Neural crest cell (in vitro differentiated cells): ENCODE data around the gene FBLIM1. TPM values are rescaled to one million over a fixed set of nuclear protein-coding genes. Genes with fewer than 3 reads are reported as not detected.

Experiments used
- DNase-seq: peaks from one replicate; pipeline ENCODE4 v3.0.0; 2021; ENCODE audit warnings: low read depth, mixed read lengths, low spot score
- H3K27ac Mint-ChIP-seq: one replicate; pipeline ENCODE4 v1.8.0; 2021; ENCODE audit warnings: mild to moderate bottlenecking, mixed read lengths; ENCODE audit not compliant: unreplicated experiment
- H3K27me3 Mint-ChIP-seq: 2 replicates; pipeline ENCODE4 v1.8.0; 2021; ENCODE audit warnings: low read depth, mild to moderate bottlenecking, mixed read lengths
- H3K36me3 Mint-ChIP-seq: 2 replicates; pipeline ENCODE4 v1.8.0; 2021; ENCODE audit warnings: low read depth, mild to moderate bottlenecking, mixed read lengths
- H3K4me1 Mint-ChIP-seq: 2 replicates; pipeline ENCODE4 v1.8.0; 2021; ENCODE audit warnings: mixed read lengths
- H3K4me3 Mint-ChIP-seq: one replicate; pipeline ENCODE4 v1.8.0; 2021; ENCODE audit warnings: mild to moderate bottlenecking, mixed read lengths
- H3K9me3 Mint-ChIP-seq: 2 replicates; pipeline ENCODE4 v1.8.0; 2021; ENCODE audit warnings: mixed read lengths
- total RNA-seq: library from RNA; stranded (reverse); gene quantifications from 2 replicates; pipeline ENCODE4 v1.2.1, GENCODE V29; 2021
- TF ChIP-seq, protein P1 (sequence below): fragments of 200-600 bp; sonication (generic); conservative IDR thresholded peaks from 2 replicates; pipeline ENCODE4 v1.5.0; 2021; ENCODE audit warnings: antibody characterized with exemption, mild to moderate bottlenecking

Gene FBLIM1
- total RNA-seq, 1 donor from 2014 or later, result 6.2 TPM

DNA sequence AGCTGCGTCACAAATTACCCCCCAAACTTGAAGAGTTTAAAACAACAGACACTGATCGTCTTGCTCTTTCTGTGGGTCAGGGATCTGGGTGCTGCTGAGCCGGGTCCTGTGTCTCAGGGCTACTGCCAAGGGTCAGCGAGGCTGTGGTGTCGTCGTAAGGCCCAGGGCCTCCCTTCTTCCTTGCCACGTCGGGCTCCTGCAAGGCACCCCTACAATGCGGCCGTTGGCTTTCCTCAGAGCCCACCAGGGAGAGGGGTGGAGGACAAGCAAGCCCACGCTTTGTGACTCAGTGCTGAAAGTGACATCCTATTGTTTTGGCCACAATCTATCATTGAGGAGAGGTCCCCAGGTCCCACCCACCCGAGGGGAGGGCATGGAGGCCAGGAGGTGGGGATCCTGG is 7.7 kb upstream of the FBLIM1 start:
- Mint-ChIP-seq H3K4me3 (no peak overlapping the region), H3K4me1 (peaks cover 10% of the 10 kb centered on the region), H3K9me3 (no peaks in the 10 kb centered on the region), H3K36me3 (no peaks in the 10 kb centered on the region), H3K27ac (no peak overlapping the region), H3K27me3 (peaks cover 4% of the 10 kb centered on the region)
- DNase-seq, result no peak
- TF ChIP-seq, protein P1, sequence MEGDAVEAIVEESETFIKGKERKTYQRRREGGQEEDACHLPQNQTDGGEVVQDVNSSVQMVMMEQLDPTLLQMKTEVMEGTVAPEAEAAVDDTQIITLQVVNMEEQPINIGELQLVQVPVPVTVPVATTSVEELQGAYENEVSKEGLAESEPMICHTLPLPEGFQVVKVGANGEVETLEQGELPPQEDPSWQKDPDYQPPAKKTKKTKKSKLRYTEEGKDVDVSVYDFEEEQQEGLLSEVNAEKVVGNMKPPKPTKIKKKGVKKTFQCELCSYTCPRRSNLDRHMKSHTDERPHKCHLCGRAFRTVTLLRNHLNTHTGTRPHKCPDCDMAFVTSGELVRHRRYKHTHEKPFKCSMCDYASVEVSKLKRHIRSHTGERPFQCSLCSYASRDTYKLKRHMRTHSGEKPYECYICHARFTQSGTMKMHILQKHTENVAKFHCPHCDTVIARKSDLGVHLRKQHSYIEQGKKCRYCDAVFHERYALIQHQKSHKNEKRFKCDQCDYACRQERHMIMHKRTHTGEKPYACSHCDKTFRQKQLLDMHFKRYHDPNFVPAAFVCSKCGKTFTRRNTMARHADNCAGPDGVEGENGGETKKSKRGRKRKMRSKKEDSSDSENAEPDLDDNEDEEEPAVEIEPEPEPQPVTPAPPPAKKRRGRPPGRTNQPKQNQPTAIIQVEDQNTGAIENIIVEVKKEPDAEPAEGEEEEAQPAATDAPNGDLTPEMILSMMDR, result no peak

DNA sequence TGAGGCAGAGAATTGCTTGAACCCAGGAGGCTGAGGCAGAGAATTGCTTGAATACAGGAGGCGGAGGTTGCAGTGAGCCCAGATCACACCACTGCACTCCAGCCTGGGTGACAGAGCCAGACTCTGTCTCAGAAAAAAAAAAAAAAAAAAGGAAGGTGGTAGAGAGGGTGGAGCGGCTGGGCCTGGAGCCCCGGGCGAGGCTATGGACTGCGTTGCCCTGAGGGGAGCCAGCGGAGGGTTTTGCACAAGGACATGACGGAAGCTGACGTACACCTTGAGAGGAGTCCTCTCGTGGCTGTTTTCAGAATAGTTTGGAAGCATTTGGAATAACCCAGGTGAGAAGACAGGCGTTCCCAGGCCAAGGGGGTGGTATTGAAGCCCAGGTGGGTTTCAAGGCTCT is 6.9 kb upstream of the FBLIM1 start:
- H3K4me1 Mint-ChIP-seq, result peaks cover 17% of the 10 kb centered on the region
- no peak for DNase-seq
- H3K36me3 Mint-ChIP-seq, result no peaks in the 10 kb centered on the region
- H3K4me3 Mint-ChIP-seq, result no peak overlapping the region
- H3K27ac Mint-ChIP-seq, result no peak overlapping the region
- H3K27me3 Mint-ChIP-seq, result peaks cover 11% of the 10 kb centered on the region
- TF ChIP-seq, protein P1, result no peak
- H3K9me3 Mint-ChIP-seq, result no peaks in the 10 kb centered on the region

DNA sequence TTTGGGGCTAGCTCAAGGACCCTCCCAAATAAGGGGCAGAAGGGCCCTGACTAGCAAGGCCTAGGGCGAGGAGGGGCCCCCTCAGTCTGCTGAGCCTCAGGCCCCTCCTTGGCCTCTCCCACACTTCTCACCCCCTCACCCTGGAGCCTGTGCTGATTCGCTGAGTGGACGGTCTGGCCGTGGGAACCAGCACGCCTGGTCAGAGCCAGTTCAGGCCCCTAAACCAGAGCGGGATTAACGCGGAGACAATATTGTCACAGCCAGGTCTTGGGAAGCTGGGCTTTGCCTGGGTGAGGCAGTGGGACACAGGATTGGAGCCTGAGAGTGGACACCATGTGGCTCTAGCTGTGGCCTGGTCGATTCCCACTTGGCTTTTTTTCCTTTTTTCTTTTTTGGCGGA is 4.8 kb upstream of the FBLIM1 start:
- Mint-ChIP-seq H3K27me3 (peaks cover 25% of the 10 kb centered on the region), H3K27ac (no peak overlapping the region), H3K4me1 (peaks cover 20% of the 10 kb centered on the region), H3K9me3 (no peaks in the 10 kb centered on the region), H3K4me3 (no peak overlapping the region), H3K36me3 (no peaks in the 10 kb centered on the region)
- TF ChIP-seq, protein P1, result no peak
- DNase-seq, result no peak

DNA sequence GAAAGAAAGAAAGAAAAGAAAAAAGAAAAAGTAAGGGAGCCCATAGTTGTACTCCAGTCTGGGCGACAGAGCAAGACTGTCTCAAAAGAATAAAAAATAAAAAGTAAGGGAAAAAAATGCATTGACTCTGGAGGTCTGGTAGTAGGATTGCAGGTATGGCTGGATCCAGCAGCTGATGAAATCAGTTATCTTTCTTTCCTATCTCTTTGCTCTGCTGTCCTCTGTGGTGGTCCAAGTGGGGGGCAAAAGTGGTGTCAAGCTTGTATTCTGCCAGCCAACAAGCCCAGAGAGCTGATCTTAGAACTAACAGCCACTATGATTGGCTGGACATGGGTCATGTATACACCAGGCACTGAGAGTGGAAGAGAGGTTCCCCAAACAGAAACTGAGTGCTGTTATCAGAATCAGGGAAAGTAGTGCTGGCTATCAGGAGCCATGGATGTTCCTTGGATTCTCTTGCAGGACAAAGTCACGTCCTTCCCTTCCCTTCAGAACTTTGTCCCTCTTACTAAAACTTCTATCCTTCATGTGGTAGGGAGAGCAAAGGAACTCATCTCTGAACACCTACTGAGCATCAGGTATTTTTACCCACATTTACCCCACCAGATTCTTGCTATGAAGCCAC is 3.5 kb upstream of the FBLIM1 start:
- Mint-ChIP-seq H3K4me1 (peaks cover 24% of the 10 kb centered on the region), H3K36me3 (no peaks in the 10 kb centered on the region), H3K27ac (no peak overlapping the region), H3K9me3 (no peaks in the 10 kb centered on the region), H3K27me3 (peaks cover 33% of the 10 kb centered on the region), H3K4me3 (peak overlapping the region; percentile 64)
- TF ChIP-seq, protein P1, result no peak
- no peak for DNase-seq

DNA sequence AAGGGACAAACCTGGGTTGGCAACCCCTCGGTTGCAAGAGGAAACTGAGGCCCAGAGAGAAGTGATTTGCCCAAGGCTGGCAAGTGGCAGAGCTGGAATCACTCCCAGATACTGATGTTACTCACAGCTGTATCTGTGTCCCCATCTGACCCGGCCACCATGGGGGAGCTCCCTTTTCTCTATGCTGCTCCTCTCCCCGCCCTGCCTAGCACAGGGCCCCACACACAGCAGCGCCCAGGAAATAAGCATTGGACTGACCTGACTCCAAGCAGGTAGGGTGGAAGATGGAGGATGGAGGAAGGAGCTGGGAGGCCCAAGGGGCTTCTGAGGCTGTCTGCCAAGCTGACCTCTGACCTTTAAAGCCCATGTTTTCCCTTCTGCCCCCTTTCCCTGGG is 3.0 kb upstream of the FBLIM1 start:
- no peaks in the 10 kb centered on the region for H3K36me3 Mint-ChIP-seq
- H3K4me1 Mint-ChIP-seq, result peaks cover 27% of the 10 kb centered on the region
- H3K4me3 Mint-ChIP-seq, result peak overlapping the region; percentile 64
- TF ChIP-seq, protein P1, result no peak
- no peak overlapping the region for H3K27ac Mint-ChIP-seq
- peaks cover 38% of the 10 kb centered on the region for H3K27me3 Mint-ChIP-seq
- no peaks in the 10 kb centered on the region for H3K9me3 Mint-ChIP-seq
- DNase-seq, result no peak
